NCI-H187 (cell line): ENCODE data around the gene NEK5.
"Not testable (repeated sequence)": the region's sequence is repeated elsewhere in the genome, so short reads cannot be mapped to it uniquely, and the experiment has no call there.

Source experiments
- DNase-seq, 2 experiments: peaks; one replicate each; lab custom pipeline; 2025; lab: John Stamatoyannopoulos, UW

NEK5 gene

DNA sequence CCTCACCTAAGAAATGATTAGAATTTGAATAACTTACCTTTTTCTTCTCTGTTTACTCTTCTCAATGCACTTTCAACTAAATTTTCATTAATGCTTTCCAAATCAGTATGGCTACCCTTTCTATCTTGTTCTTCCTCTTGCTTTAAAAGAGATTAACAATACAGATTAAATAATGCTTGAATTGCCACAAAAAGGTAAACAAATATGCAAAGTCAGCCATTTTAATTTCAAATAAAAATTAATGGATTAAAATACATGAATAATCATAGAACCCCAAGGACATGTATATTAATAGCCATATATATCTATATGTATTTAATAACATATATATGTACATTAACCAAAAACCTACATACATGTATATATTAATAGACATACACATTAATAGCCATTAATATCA, 7.9 kb upstream of the NEK5 start:
- no peak for DNase-seq

GRCh38 chr13:52130641-52131040, 1.8 kb upstream of the NEK5 start:
- DNase-seq = no peak

- DNase-seq = peak; percentile 31 to 37
Observed at GRCh38 chr13:52127783-52128702, 830 bp downstream of the NEK5 start.

GRCh38 chr13:52127378-52127777, 1.5 kb downstream of the NEK5 start:
- no peak for DNase-seq

- DNase-seq = no peak
Observed at GRCh38 chr13:52125547-52125946, 3.3 kb downstream of the NEK5 start.

- DNase-seq = no peak
Observed at GRCh38 chr13:52118595-52118994, 10.3 kb downstream of the NEK5 start.

DNA sequence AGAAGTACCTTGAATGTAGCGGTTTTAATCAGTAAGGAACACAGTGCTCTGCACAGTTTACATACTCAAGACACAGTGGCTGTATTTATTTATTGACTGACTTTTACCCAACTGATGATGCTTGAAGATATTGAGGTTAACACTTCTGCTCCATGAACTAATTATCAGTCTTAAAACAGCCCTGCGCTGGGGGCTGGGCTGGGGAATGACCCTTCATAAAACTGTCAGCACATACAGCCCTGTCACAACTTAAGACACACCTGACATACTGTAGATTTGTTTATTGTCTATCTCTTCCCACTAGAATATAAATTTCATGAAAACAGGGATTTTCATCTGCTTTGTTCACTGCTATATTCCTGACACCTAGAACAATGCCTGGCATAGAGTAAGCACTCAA, 10.8 kb downstream of the NEK5 start:
- no peak for DNase-seq

GRCh38 chr13:52112591-52112990, 16.3 kb downstream of the NEK5 start:
- no peak for DNase-seq

DNA sequence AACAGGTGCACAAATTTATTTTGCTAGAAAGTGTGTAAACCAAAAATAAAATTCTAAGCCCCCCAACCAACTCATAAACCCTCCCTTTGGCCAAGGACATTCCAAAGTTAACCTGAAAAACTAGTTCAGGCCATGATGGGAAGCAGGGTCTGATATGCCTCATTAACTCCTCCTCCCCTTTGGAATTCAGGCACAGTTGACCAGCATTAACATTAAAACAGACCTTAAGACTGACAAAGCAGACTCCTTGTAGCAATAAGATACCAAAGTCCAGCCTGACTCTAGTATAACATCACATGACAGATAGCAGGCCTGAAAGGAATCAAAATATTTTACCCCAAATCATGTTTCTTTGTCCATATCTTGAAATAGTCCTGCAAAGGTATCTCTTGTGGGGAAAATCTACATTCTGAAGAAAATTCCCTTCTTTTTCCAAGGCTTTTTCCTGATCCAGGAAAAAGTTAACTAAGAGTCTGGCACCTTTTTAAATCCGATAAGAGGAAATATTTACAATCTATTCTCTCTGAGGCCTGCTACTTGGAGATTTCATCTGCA, 19.7 kb downstream of the NEK5 start:
- DNase-seq = no peak

- no peak for DNase-seq
Observed at GRCh38 chr13:52105841-52106240, 23.0 kb downstream of the NEK5 start.

GRCh38 chr13:52104624-52105023, 24.2 kb downstream of the NEK5 start:
- no peak for DNase-seq

DNA sequence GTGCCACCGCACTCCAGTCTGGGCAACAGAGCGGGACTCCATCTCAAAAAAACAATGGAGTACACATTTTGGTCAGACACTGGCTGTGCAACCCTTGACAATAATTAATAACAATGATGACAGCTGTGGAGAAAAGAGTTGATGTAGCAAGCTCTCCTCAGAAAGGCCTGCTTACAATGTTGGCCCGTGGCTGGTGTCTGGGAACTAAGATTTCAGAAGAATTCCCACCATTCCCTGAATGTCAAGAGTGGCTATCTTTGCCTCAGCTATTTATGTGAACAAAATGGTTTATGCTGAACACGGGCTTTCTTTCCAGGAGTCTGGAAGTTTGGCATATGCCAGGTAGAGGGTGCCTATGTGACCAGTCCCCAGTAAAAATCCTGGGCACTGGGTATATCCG, 25.5 kb downstream of the NEK5 start:
- DNase-seq = no peak

DNA sequence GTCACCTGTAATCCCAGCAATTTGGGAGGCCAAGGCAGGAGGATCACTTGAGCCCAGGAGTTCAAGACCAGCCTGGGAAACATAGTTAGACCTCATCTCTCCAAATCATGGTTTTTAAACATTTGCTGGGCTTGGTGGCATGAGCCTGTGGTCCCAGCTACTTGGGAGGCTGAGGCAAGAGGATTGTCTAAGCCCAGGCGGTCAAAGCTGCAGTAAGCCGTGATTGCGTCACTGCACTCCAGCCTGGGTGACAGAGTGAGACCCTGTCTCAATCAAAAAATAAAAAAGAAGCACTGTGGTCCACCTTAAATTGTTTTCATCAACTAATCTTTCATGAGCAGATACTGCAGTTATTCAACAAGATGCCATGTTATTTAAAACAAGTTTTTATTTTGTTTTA, 26.4 kb downstream of the NEK5 start:
- DNase-seq = not testable (repeated sequence)

DNA sequence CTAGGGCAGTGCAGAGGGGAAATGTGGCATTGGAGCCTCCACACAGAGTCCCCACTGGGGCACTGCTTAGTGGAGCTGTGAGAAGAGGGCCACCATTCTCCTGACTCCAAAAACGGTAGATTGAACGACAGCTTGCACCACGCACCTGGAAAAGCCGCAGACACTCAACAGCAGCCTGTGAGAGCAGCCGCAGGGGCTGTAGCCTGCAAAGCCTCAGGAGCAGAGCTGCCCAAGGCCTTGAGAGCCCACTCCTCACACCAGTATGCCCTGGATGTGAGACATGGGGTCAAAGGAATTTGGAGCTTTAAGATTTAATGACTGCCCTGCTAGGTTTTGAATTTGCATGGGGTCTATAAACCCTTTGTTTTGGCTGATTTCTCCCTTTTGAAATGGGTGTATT, 31.7 kb downstream of the NEK5 start:
- no peak for DNase-seq

GRCh38 chr13:52096748-52097147, 32.1 kb downstream of the NEK5 start:
- no peak for DNase-seq

GRCh38 chr13:52096062-52096461, 32.8 kb downstream of the NEK5 start:
- no peak for DNase-seq

- no peak for DNase-seq
Observed at GRCh38 chr13:52092087-52092486, 36.8 kb downstream of the NEK5 start.

- no peak for DNase-seq
Observed at GRCh38 chr13:52091473-52091872, 37.4 kb downstream of the NEK5 start.

DNA sequence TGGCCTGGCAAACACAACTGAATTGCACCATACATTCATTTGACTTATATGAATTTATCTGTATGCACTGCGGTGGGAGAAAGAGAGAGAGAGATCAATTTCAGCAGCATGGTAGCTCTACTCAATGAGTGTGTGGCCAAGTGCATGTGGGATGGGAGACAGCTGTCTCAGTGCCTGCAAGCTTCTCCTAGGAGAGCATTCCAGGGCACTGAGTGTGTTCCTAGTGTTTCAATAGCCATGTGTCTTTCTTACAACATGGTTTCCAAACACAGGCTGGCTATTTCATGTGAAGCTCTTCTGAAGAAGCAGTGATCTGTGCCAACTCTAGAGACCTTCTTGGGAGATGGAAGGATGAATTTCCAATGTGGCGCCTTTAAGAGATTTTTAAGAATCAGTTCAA, 43.5 kb downstream of the NEK5 start:
- DNase-seq = no peak

- not testable (repeated sequence) for DNase-seq
Observed at GRCh38 chr13:52084981-52085380, 43.9 kb downstream of the NEK5 start.

DNA sequence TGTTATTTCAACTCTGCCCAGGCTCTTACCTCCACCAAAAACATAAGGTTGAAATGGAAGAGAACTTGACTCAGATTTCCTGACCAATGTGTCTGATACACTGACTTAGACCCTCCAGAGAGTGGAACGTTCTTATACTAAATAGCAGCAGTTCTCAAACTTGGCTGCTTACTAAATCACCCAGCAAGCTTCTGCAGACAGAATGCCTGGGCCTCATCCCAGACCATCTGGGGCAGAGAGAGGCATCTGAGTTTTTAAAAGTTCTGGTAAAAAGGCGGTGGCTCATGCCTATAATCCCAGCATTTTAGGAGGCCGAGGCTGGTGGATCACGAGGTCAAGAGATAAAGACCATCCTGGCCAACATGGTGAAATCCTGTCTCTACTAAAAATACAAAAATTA, 46.3 kb downstream of the NEK5 start:
- DNase-seq = no peak

DNA sequence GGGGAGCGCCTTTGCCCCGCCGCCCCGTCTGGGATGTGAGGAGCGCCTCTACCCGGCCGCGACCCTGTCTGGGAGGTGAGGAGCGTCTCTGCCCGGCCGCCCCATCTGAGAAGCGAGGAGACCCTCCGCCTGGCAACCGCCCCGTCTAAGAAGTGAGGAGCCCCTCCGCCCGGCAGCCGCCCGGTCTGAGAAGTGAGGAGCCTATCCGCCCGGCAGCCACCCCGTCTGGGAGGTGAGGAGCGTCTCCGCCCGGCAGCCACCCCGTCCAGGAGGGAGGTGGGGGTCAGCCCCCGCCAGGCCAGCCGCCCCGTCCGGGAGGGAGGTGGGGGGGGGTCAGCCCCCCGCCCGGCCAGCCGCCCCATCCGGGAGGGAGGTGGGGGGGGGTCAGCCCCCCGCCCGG, 49.0 kb downstream of the NEK5 start:
- not testable (repeated sequence) for DNase-seq

GRCh38 chr13:52070929-52071523, 57.8 kb downstream of the NEK5 start:
- DNase-seq = no peak
